Esophagus squamous epithelium (tissue), 5 donors: ENCODE data around the gene EDC3. TPM values are rescaled to one million over a fixed set of nuclear protein-coding genes. Genes with fewer than 3 reads are reported as not detected.
A peak's percentile ranks its signal among the peaks of the same experiment; 100 is the strongest.
"Not testable (repeated sequence)": the region's sequence is repeated elsewhere in the genome, so short reads cannot be mapped to it uniquely, and the experiment has no call there.

Experiments used
- DNase-seq: peaks from one replicate; lab custom pipeline; 2025; lab: John Stamatoyannopoulos, UW
- H3K27ac ChIP-seq, 4 donors: fragments of 200-600 bp; sonication (generic); one replicate each; pipeline ENCODE4 v1.5.1; 2016 to 2019; ENCODE audit warnings: mild to moderate bottlenecking in 1 of 4
- H3K27me3 ChIP-seq, 4 donors: fragments of 200-600 bp; sonication (generic); 1 replicate in 3 of 4; 2 replicates in 1 of 4; pipeline versions ENCODE4 v1.5.1 to v1.6.0; 2017 to 2021; ENCODE audit warnings: antibody characterized with exemption in 1 of 4
- H3K36me3 ChIP-seq, 3 donors: fragments of 200-600 bp; sonication (generic); one replicate each; pipeline ENCODE4 v1.5.1; 2016 to 2019
- H3K4me1 ChIP-seq, 3 donors: fragments of 200-600 bp; sonication (generic); one replicate each; pipeline ENCODE4 v1.5.1; 2017 to 2019
- H3K4me3 ChIP-seq, 4 donors: fragments of 200-600 bp; sonication (generic); 1 replicate in 3 of 4; 2 replicates in 1 of 4; pipeline ENCODE4 v1.5.1; 2016 to 2019; ENCODE audit warnings: mild to moderate bottlenecking in 2 of 4, moderate library complexity in 1 of 4
- H3K9me3 ChIP-seq, 3 donors: fragments of 200-600 bp; sonication (generic); one replicate each; pipeline ENCODE4 v1.5.1; 2016 to 2019
- POLR2A ChIP-seq, 4 donors: fragments of 450-650 bp; IDR thresholded peaks; one replicate each; pipeline ENCODE4 v1.6.1; 2017; ENCODE audit warnings: antibody characterized with exemption in 4 of 4, mild to moderate bottlenecking in 4 of 4, moderate library complexity in 3 of 4
- WGBS, 2 donors: methylation state at CpG; one replicate each; pipeline ENCODE4 v1.1.5; 2018; 5-methylcytosine and 5-hydroxymethylcytosine counted together
- intact Hi-C: fragments of 100-400 bp; cut with DNase I; formaldehyde crosslinking; loops from one replicate; pipeline ENCODE4 v1.15.0; 2022
- total RNA-seq, 4 donors: library from RNA; depleted of rRNA; stranded (reverse); fragments of >200 nt; gene quantifications; one replicate each; pipeline ENCODE4 v1.1.0, GENCODE V29; 2016
- TF ChIP-seq, protein P1 (sequence below), 6 experiments: fragments of 450-650 bp in 4 of 6; fragments of 200-600 bp in 2 of 6; sonication (generic) in 2 of 6; IDR thresholded peaks; one replicate each; pipeline ENCODE4 v1.5.1; 2016 to 2019; ENCODE audit warnings: antibody characterized with exemption in 6 of 6, mild to moderate bottlenecking in 4 of 6, moderate library complexity in 4 of 6
- donor health status: DM: yes; HTN: yes; CAD: no.

The EDC3 gene
- total RNA-seq, 4 donors from 2014 or later = 10.0 to 17.4 (median 13.2) TPM

GRCh38 chr15:74732846-74733245 lies 37.0 kb upstream of the EDC3 start:
- peaks cover 0 to 82% (median 0%) of the 10 kb centered on the region in 4 donors for H3K27me3 ChIP-seq

GRCh38 chr15:74730619-74731316 lies 34.9 kb upstream of the EDC3 start:
- H3K9me3 ChIP-seq = no peaks in the 10 kb centered on the region
- H3K36me3 ChIP-seq = no peaks in the 10 kb centered on the region
- H3K27me3 ChIP-seq = peaks cover 0 to 93% (median 0%) of the 10 kb centered on the region in 4 donors
- TF ChIP-seq, protein P1, sequence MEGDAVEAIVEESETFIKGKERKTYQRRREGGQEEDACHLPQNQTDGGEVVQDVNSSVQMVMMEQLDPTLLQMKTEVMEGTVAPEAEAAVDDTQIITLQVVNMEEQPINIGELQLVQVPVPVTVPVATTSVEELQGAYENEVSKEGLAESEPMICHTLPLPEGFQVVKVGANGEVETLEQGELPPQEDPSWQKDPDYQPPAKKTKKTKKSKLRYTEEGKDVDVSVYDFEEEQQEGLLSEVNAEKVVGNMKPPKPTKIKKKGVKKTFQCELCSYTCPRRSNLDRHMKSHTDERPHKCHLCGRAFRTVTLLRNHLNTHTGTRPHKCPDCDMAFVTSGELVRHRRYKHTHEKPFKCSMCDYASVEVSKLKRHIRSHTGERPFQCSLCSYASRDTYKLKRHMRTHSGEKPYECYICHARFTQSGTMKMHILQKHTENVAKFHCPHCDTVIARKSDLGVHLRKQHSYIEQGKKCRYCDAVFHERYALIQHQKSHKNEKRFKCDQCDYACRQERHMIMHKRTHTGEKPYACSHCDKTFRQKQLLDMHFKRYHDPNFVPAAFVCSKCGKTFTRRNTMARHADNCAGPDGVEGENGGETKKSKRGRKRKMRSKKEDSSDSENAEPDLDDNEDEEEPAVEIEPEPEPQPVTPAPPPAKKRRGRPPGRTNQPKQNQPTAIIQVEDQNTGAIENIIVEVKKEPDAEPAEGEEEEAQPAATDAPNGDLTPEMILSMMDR (IDR thresholded peaks at IDR 0.05) = no peak
- no peak for TF ChIP-seq POLR2A (IDR thresholded peaks at IDR 0.05)
- peaks cover 8 to 19% (median 9%) of the 10 kb centered on the region in 3 donors for H3K4me1 ChIP-seq
- no peak for DNase-seq
- H3K4me3 ChIP-seq = no peak overlapping the region
- intact Hi-C loops = no loop called here
- no peak overlapping the region for H3K27ac ChIP-seq
- 69 to 85% methylated on average over 6 of the region's 7 CpGs for WGBS, 2 donors

More at GRCh38 chr15:74732846-74733245, 37.0 kb upstream of the EDC3 start:
- TF ChIP-seq, protein P1 (IDR thresholded peaks at IDR 0.05) = no peak
- TF ChIP-seq POLR2A (IDR thresholded peaks at IDR 0.05) = no peak
- Histone ChIP-seq H3K27ac (no peak overlapping the region), H3K36me3 (no peaks in the 10 kb centered on the region), H3K9me3 (no peaks in the 10 kb centered on the region), H3K4me3 (no peak overlapping the region), H3K4me1 (peaks cover 0 to 2% (median 0%) of the 10 kb centered on the region in 3 donors)
- WGBS, 2 donors = 86 to 100% methylated on average over 2 to 4 of the region's 5 CpGs
- DNase-seq = no peak
- intact Hi-C loops = no loop called here

DNA sequence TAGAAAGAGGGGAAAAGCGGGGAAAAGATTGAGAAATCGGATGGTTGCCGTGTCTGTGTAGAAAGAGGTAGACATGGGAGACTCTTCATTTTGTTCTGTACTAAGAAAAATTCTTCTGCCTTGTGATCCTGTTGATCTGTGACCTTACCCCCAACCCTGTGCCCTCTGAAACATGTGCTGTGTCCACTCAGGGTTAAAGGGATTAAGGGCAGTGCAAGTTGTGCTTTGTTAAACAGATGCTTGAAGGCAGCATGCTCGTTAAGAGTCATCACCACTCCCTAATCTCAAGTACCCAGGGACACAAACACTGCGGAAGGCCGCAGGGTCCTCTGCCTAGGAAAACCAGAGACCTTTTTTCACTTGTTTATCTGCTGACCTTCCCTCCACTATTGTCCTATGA lies 33.5 kb upstream of the EDC3 start:
- H3K27ac ChIP-seq, H3K4me3 ChIP-seq, DNase-seq, H3K36me3 ChIP-seq, intact Hi-C loops, H3K9me3 ChIP-seq: not testable (repeated sequence)
- H3K4me1 ChIP-seq = peaks cover 8 to 26% (median 9%) of the 10 kb centered on the region in 3 donors
- 70 to 75% methylated on average over 2 to 4 of the region's 6 CpGs for WGBS, 2 donors
- H3K27me3 ChIP-seq = peaks cover 0 to 90% (median 0%) of the 10 kb centered on the region in 4 donors

GRCh38 chr15:74728699-74729098 lies 32.9 kb upstream of the EDC3 start:
- intact Hi-C loops, H3K4me3 ChIP-seq, DNase-seq, H3K36me3 ChIP-seq, H3K9me3 ChIP-seq, H3K27ac ChIP-seq: not testable (repeated sequence)
- no CpG with 5 or more reads among the region's 30 CpGs for WGBS, 2 donors
- Histone ChIP-seq H3K4me1 (peaks cover 8 to 26% (median 9%) of the 10 kb centered on the region in 3 donors), H3K27me3 (peaks cover 0 to 83% (median 0%) of the 10 kb centered on the region in 4 donors)

DNA sequence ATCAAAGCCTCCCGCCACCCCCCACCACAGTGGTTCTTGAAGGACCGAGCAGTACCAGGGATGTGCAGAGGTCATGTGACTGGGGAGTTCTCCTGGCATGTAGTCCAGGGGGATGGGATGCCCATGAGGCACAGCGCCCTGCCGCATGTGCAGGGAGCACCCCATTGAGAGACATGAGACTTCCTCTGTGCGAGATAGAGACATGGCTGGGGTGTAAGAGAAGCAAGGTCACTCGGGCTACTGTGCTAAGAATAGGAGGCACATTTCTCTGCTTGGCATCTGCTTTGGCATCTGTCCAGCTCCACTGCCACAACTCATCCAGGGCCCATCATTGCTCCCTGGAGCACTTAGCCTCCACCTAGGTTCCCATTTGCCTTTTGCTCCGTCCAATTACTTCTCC lies 31.9 kb upstream of the EDC3 start:
- no peak overlapping the region for H3K4me3 ChIP-seq

GRCh38 chr15:74726774-74727164 lies 30.9 kb upstream of the EDC3 start:
- DNase-seq = no peak
- Histone ChIP-seq H3K27me3 (peaks cover 0 to 64% (median 0%) of the 10 kb centered on the region in 4 donors), H3K4me3 (peak overlapping the region; percentile 38 to 65 (median 56)), H3K27ac (peak overlapping the region in 1 of 4 donors; percentile 62), H3K4me1 (peaks cover 8 to 26% (median 9%) of the 10 kb centered on the region in 3 donors), H3K9me3 (no peaks in the 10 kb centered on the region), H3K36me3 (no peaks in the 10 kb centered on the region)
- 9 to 42% methylated on average over 5 to 21 of the region's 24 CpGs for WGBS, 2 donors
- intact Hi-C loops = no loop called here
- TF ChIP-seq POLR2A (IDR thresholded peaks at IDR 0.05) = no peak
- TF ChIP-seq, protein P1 (IDR thresholded peaks at IDR 0.05) = no peak

More for the DNA sequence above, 31.9 kb upstream of the EDC3 start:
- TF ChIP-seq, protein P1 (IDR thresholded peaks at IDR 0.05) = no peak
- no peak for TF ChIP-seq POLR2A (IDR thresholded peaks at IDR 0.05)
- intact Hi-C loops = no loop called here
- Histone ChIP-seq H3K4me1 (peaks cover 8 to 26% (median 9%) of the 10 kb centered on the region in 3 donors), H3K36me3 (no peaks in the 10 kb centered on the region), H3K27me3 (peaks cover 0 to 74% (median 0%) of the 10 kb centered on the region in 4 donors), H3K9me3 (no peaks in the 10 kb centered on the region), H3K27ac (no peak overlapping the region)
- 46 to 62% methylated on average over 6 to 7 of the region's 7 CpGs for WGBS, 2 donors
- no peak for DNase-seq
